ENCODE measurements around the gene OR7D4.

The OR7D4 gene

GRCh38 chr19:9183000-9183399, 36.4 kb downstream of the OR7D4 start:
- no peaks in the 10 kb centered on the region for H3K79me2 ChIP-seq (ENCODE audit: insufficient read depth, low read length)
- H3K9me3 ChIP-seq (ENCODE audit: insufficient read depth, low read length): no peaks in the 10 kb centered on the region
- H3K27me3 ChIP-seq (ENCODE audit: low read length): no peaks in the 10 kb centered on the region
- H4K20me1 ChIP-seq (ENCODE audit: low read depth, low read length): no peaks in the 10 kb centered on the region
- H3F3A ChIP-seq (ENCODE audit: insufficient read depth): no peaks in the 10 kb centered on the region
- H3K4me3 ChIP-seq (ENCODE audit: insufficient read depth, low read length, poor library complexity, severe bottlenecking): no peak overlapping the region
- TF ChIP-seq EZH2phosphoT487 (conservative IDR thresholded peaks at IDR 0.05; ENCODE audit: low read length) (no peak), CTCF (IDR thresholded peaks at IDR 0.05; ENCODE audit: insufficient read depth, low read length, poor library complexity, severe bottlenecking) (no peak)
- no peaks in the 10 kb centered on the region for H3K36me3 ChIP-seq (ENCODE audit: low read length)
- no peak overlapping the region for H3K9ac ChIP-seq (ENCODE audit: low read length)
- H2AFZ ChIP-seq (ENCODE audit: low read depth, low read length, severe bottlenecking): no peak overlapping the region
- no peak overlapping the region for H3K4me2 ChIP-seq (ENCODE audit: low read depth, low read length, poor library complexity, severe bottlenecking)
- H3K27ac ChIP-seq (ENCODE audit: low read depth, low read length): no peak overlapping the region
- H3K9me2 ChIP-seq (replicated peaks; ENCODE audit: insufficient read depth, low read length): no peaks in the 10 kb centered on the region

GRCh38 chr19:9178901-9179300, 40.5 kb downstream of the OR7D4 start, which contains the start of gene OR7D2:
OR7D2 (plus strand) TSS chr19:9178979; CDS start chr19:9185782, 6,803 bp downstream.
- Histone ChIP-seq H3K36me3 (ENCODE audit: low read length) (no peaks in the 10 kb centered on the region), H4K20me1 (ENCODE audit: low read depth, low read length) (no peaks in the 10 kb centered on the region), H3K9ac (ENCODE audit: low read length) (no peak within 1 kb of the TSS), H3K9me2 (replicated peaks; ENCODE audit: insufficient read depth, low read length) (no peaks in the 10 kb centered on the region), H3K27ac (ENCODE audit: low read depth, low read length) (no peak within 1 kb of the TSS), H3K9me3 (ENCODE audit: insufficient read depth, low read length) (no peaks in the 10 kb centered on the region), H3K4me2 (ENCODE audit: low read depth, low read length, poor library complexity, severe bottlenecking) (no peak within 1 kb of the TSS), H3K79me2 (ENCODE audit: insufficient read depth, low read length) (no peaks in the 10 kb centered on the region), H3K27me3 (ENCODE audit: low read length) (no peaks in the 10 kb centered on the region), H2AFZ (ENCODE audit: low read depth, low read length, severe bottlenecking) (no peak within 1 kb of the TSS), H3F3A (ENCODE audit: insufficient read depth) (no peaks in the 10 kb centered on the region), H3K4me3 (ENCODE audit: insufficient read depth, low read length, poor library complexity, severe bottlenecking) (no peak within 1 kb of the TSS)
- TF ChIP-seq EZH2phosphoT487 (conservative IDR thresholded peaks at IDR 0.05; ENCODE audit: low read length) (no peak), CTCF (IDR thresholded peaks at IDR 0.05; ENCODE audit: insufficient read depth, low read length, poor library complexity, severe bottlenecking) (no peak)

- Histone ChIP-seq H3K36me3 (ENCODE audit: low read length) (no peaks in the 10 kb centered on the region), H2AFZ (ENCODE audit: low read depth, low read length, severe bottlenecking) (no peak overlapping the region), H3K9ac (ENCODE audit: low read length) (no peak overlapping the region), H3K4me3 (ENCODE audit: insufficient read depth, low read length, poor library complexity, severe bottlenecking) (no peak overlapping the region), H3K9me2 (replicated peaks; ENCODE audit: insufficient read depth, low read length) (no peaks in the 10 kb centered on the region), H3K4me2 (ENCODE audit: low read depth, low read length, poor library complexity, severe bottlenecking) (no peak overlapping the region), H3F3A (ENCODE audit: insufficient read depth) (no peaks in the 10 kb centered on the region), H3K27me3 (ENCODE audit: low read length) (no peaks in the 10 kb centered on the region), H3K9me3 (ENCODE audit: insufficient read depth, low read length) (no peaks in the 10 kb centered on the region), H4K20me1 (ENCODE audit: low read depth, low read length) (no peaks in the 10 kb centered on the region), H3K79me2 (ENCODE audit: insufficient read depth, low read length) (no peaks in the 10 kb centered on the region), H3K27ac (ENCODE audit: low read depth, low read length) (no peak overlapping the region)
- TF ChIP-seq CTCF (IDR thresholded peaks at IDR 0.05; ENCODE audit: insufficient read depth, low read length, poor library complexity, severe bottlenecking) (no peak), EZH2phosphoT487 (conservative IDR thresholded peaks at IDR 0.05; ENCODE audit: low read length) (no peak)
Measured at GRCh38 chr19:9175326-9175725, 44.1 kb downstream of the OR7D4 start.
